ENCODE measurements around the gene CYB5R3. TPM values are rescaled to one million over a fixed set of nuclear protein-coding genes. Genes with fewer than 3 reads are reported as not detected.

Gene CYB5R3
- total RNA-seq, 1 experiment from 2014 or later: 85.4 TPM

DNA sequence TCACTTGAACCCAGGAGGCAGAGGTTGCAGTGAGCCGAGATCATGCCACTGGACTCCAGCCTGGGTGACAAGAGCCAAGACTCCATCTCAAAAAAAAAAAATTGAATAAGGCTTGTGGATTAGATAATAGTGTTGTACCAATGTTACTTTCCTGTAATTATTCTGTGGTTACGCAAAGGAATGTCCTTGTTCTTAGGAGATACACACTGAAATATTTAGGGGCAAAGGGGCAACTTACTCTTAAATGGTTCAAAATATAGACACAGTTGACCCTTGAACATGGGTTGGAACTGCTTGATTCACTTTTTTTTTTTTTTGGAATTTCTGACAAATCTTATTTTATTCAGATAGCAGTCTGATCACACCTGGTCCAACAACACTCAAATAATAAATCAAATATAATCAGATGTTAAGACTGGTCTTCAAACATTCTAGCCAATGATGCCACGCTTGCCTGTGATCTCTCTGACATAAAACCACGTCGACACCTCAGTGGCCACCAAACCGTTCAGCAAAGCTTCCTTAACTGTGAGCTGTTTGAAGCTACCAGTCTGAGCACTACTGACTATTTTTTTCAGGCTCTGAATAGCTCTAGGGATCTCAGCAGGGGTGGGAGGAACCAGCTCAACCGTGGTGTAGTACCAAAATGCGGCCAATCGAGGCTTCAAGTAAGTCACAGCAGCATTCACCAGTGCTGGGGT lies 9.5 kb downstream of the CYB5R3 start:
- H3K27ac Mint-ChIP-seq: no peak overlapping the region
- TF ChIP-seq ATF1 (CRISPR knock-in tag; IDR thresholded peaks at IDR 0.05): no peak
- TF ChIP-seq, protein P1, sequence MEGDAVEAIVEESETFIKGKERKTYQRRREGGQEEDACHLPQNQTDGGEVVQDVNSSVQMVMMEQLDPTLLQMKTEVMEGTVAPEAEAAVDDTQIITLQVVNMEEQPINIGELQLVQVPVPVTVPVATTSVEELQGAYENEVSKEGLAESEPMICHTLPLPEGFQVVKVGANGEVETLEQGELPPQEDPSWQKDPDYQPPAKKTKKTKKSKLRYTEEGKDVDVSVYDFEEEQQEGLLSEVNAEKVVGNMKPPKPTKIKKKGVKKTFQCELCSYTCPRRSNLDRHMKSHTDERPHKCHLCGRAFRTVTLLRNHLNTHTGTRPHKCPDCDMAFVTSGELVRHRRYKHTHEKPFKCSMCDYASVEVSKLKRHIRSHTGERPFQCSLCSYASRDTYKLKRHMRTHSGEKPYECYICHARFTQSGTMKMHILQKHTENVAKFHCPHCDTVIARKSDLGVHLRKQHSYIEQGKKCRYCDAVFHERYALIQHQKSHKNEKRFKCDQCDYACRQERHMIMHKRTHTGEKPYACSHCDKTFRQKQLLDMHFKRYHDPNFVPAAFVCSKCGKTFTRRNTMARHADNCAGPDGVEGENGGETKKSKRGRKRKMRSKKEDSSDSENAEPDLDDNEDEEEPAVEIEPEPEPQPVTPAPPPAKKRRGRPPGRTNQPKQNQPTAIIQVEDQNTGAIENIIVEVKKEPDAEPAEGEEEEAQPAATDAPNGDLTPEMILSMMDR (IDR thresholded peaks at IDR 0.05): no peak
- TF ChIP-seq ZBTB21 (CRISPR knock-in tag; IDR thresholded peaks at IDR 0.05; ENCODE audit: borderline replicate concordance): no peak
- TF ChIP-seq, protein P2, sequence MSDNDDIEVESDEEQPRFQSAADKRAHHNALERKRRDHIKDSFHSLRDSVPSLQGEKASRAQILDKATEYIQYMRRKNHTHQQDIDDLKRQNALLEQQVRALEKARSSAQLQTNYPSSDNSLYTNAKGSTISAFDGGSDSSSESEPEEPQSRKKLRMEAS (CRISPR knock-in tag; IDR thresholded peaks at IDR 0.05): no peak
- no peak for TF ChIP-seq EMX1 (CRISPR knock-in tag; IDR thresholded peaks at IDR 0.05)
- TF ChIP-seq CBFB (CRISPR knock-in tag; IDR thresholded peaks at IDR 0.05; ENCODE audit: low read depth): no peak
- TF ChIP-seq, protein P3, sequence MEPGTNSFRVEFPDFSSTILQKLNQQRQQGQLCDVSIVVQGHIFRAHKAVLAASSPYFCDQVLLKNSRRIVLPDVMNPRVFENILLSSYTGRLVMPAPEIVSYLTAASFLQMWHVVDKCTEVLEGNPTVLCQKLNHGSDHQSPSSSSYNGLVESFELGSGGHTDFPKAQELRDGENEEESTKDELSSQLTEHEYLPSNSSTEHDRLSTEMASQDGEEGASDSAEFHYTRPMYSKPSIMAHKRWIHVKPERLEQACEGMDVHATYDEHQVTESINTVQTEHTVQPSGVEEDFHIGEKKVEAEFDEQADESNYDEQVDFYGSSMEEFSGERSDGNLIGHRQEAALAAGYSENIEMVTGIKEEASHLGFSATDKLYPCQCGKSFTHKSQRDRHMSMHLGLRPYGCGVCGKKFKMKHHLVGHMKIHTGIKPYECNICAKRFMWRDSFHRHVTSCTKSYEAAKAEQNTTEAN (CRISPR knock-in tag; IDR thresholded peaks at IDR 0.05): no peak
- TF ChIP-seq NFE2L1 (CRISPR knock-in tag; IDR thresholded peaks at IDR 0.05): no peak
- TF ChIP-seq ZNF423 (CRISPR knock-in tag; IDR thresholded peaks at IDR 0.05): no peak
- TF ChIP-seq ZNF232 (CRISPR knock-in tag; IDR thresholded peaks at IDR 0.05): no peak
- no peak for TF ChIP-seq RORB (CRISPR knock-in tag; IDR thresholded peaks at IDR 0.05)
- TF ChIP-seq ZNF671 (CRISPR knock-in tag; IDR thresholded peaks at IDR 0.05): no peak
- no peak for TF ChIP-seq IRF2 (CRISPR knock-in tag; IDR thresholded peaks at IDR 0.05; ENCODE audit: borderline replicate concordance, low read depth)
- no peak for TF ChIP-seq ZNF416 (CRISPR knock-in tag; IDR thresholded peaks at IDR 0.05)
- no peak for TF ChIP-seq JUN (CRISPR knock-in tag; IDR thresholded peaks at IDR 0.05)
- TF ChIP-seq, protein P4, sequence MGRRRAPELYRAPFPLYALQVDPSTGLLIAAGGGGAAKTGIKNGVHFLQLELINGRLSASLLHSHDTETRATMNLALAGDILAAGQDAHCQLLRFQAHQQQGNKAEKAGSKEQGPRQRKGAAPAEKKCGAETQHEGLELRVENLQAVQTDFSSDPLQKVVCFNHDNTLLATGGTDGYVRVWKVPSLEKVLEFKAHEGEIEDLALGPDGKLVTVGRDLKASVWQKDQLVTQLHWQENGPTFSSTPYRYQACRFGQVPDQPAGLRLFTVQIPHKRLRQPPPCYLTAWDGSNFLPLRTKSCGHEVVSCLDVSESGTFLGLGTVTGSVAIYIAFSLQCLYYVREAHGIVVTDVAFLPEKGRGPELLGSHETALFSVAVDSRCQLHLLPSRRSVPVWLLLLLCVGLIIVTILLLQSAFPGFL (CRISPR knock-in tag; IDR thresholded peaks at IDR 0.05; ENCODE audit: borderline replicate concordance): no peak
- TF ChIP-seq, protein P5, sequence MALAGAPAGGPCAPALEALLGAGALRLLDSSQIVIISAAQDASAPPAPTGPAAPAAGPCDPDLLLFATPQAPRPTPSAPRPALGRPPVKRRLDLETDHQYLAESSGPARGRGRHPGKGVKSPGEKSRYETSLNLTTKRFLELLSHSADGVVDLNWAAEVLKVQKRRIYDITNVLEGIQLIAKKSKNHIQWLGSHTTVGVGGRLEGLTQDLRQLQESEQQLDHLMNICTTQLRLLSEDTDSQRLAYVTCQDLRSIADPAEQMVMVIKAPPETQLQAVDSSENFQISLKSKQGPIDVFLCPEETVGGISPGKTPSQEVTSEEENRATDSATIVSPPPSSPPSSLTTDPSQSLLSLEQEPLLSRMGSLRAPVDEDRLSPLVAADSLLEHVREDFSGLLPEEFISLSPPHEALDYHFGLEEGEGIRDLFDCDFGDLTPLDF (CRISPR knock-in tag; IDR thresholded peaks at IDR 0.05): no peak
- no peak for TF ChIP-seq JAZF1 (CRISPR knock-in tag; IDR thresholded peaks at IDR 0.05)
- DNase-seq (ENCODE audit: low spot score): no peak
- peaks cover 6% of the 10 kb centered on the region; the same call in 1 of the 2 replicates for H3K36me3 Mint-ChIP-seq
- peaks cover 12% of the 10 kb centered on the region for H3K4me1 Mint-ChIP-seq
- POLR2A ChIA-PET: interaction anchor here (0.7 kb wide), 1 partner anchor 1429 kb away, joined by 5 read pairs; no protein-coding TSS in a partner anchor
- CTCF ChIA-PET: interaction anchor here (0.5 to 0.8 kb wide), 2 partner anchors 9 to 87 kb away, joined by 3 read pairs; partner anchors contain the start of gene CYB5R3
- H3K4me3 Mint-ChIP-seq: no peak overlapping the region
- H3K27me3 Mint-ChIP-seq (ENCODE audit: low read depth): no peaks in the 10 kb centered on the region
- ATAC-seq: peak; percentile 48; the same call in 1 of the 2 replicates
- no peaks in the 10 kb centered on the region for H3K9me3 Mint-ChIP-seq

DNA sequence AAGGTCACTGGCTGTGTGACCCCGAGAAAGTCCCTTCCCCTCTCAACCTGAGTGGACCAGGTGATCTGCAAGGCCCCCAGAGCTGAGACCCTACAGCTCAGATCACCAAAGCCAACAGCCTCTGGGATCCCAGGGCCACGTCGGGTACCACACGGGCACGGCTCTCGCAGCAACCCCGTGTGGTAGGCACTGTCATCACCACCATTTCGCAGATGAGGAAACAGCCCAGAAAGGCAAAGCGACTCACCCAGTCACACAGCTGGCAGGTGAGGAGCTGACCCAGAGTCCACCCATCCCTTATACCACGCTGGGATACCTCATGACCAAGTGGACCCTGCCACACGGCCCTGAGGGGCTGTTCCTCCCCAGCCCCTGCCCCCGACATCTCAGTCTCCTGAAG lies 11.6 kb downstream of the CYB5R3 start:
- POLR2A ChIA-PET: no interaction called here
- CTCF ChIA-PET: interaction anchor here (0.7 to 1.9 kb wide), 3 partner anchors 16 to 182 kb away, joined by 4 to 6 read pairs (median 5); no protein-coding TSS in a partner anchor
- ATAC-seq (no peak), DNase-seq (ENCODE audit: low spot score) (no peak)
- H3K9me3 Mint-ChIP-seq: no peaks in the 10 kb centered on the region
- no peak overlapping the region for H3K27ac Mint-ChIP-seq
- no peak overlapping the region for H3K4me3 Mint-ChIP-seq
- no peaks in the 10 kb centered on the region for H3K27me3 Mint-ChIP-seq (ENCODE audit: low read depth)
- peaks cover 15% of the 10 kb centered on the region for H3K36me3 Mint-ChIP-seq
- no peaks in the 10 kb centered on the region for H3K4me1 Mint-ChIP-seq
- TF ChIP-seq, protein P6, sequence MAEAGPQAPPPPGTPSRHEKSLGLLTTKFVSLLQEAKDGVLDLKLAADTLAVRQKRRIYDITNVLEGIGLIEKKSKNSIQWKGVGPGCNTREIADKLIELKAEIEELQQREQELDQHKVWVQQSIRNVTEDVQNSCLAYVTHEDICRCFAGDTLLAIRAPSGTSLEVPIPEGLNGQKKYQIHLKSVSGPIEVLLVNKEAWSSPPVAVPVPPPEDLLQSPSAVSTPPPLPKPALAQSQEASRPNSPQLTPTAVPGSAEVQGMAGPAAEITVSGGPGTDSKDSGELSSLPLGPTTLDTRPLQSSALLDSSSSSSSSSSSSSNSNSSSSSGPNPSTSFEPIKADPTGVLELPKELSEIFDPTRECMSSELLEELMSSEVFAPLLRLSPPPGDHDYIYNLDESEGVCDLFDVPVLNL (CRISPR knock-in tag; IDR thresholded peaks at IDR 0.05; ENCODE audit: borderline replicate concordance, low read depth): no peak
- TF ChIP-seq, protein P7, sequence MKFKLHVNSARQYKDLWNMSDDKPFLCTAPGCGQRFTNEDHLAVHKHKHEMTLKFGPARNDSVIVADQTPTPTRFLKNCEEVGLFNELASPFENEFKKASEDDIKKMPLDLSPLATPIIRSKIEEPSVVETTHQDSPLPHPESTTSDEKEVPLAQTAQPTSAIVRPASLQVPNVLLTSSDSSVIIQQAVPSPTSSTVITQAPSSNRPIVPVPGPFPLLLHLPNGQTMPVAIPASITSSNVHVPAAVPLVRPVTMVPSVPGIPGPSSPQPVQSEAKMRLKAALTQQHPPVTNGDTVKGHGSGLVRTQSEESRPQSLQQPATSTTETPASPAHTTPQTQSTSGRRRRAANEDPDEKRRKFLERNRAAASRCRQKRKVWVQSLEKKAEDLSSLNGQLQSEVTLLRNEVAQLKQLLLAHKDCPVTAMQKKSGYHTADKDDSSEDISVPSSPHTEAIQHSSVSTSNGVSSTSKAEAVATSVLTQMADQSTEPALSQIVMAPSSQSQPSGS (CRISPR knock-in tag; IDR thresholded peaks at IDR 0.05; ENCODE audit: borderline replicate concordance, low read depth): no peak
- no peak for TF ChIP-seq NFYB (CRISPR knock-in tag; conservative IDR thresholded peaks at IDR 0.05; ENCODE audit: low read depth)
- TF ChIP-seq, protein P3 (CRISPR knock-in tag; IDR thresholded peaks at IDR 0.05): no peak
- TF ChIP-seq, protein P8, sequence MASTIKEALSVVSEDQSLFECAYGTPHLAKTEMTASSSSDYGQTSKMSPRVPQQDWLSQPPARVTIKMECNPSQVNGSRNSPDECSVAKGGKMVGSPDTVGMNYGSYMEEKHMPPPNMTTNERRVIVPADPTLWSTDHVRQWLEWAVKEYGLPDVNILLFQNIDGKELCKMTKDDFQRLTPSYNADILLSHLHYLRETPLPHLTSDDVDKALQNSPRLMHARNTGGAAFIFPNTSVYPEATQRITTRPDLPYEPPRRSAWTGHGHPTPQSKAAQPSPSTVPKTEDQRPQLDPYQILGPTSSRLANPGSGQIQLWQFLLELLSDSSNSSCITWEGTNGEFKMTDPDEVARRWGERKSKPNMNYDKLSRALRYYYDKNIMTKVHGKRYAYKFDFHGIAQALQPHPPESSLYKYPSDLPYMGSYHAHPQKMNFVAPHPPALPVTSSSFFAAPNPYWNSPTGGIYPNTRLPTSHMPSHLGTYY (CRISPR knock-in tag; IDR thresholded peaks at IDR 0.05): no peak
- TF ChIP-seq, protein P9, sequence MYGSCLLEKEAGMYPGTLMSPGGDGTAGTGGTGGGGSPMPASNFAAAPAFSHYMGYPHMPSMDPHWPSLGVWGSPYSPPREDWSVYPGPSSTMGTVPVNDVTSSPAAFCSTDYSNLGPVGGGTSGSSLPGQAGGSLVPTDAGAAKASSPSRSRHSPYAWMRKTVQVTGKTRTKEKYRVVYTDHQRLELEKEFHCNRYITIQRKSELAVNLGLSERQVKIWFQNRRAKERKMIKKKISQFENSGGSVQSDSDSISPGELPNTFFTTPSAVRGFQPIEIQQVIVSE (CRISPR knock-in tag; IDR thresholded peaks at IDR 0.05; ENCODE audit: borderline replicate concordance): no peak

Data from WTC11 (cell line).